GM19035 (cell line): ENCODE data around the gene LCE7A.

ENCODE experiments used
- ATAC-seq: cut with Tn5 transposase; IDR thresholded peaks from one replicate; pipeline ENCODE4 v1.9.1; 2021; ENCODE audit not compliant: unreplicated experiment

The LCE7A gene

GRCh38 chr1:152879559-152880198 lies 19.9 kb downstream of the LCE7A start:
- ATAC-seq, result no peak

DNA sequence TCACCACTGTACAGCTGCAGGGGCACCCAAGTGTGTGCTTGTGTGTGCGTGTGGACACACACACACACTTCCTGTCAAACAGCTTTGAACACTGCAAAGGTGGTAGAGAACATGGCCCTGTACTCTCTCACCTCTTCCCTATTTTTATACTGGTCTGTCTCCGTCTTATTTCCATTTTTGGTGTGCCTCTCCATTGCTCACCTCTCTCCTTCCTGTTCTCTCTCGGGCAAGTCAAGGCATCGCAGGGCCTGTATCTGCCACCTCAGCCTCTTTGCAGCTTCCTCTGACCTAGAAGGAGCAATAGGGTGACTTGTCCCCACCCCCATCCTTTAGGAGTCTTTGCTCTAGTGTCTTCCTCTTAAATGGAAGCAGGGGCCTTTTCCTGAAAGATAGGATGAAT lies 20.5 kb downstream of the LCE7A start:
- ATAC-seq, result no peak

DNA sequence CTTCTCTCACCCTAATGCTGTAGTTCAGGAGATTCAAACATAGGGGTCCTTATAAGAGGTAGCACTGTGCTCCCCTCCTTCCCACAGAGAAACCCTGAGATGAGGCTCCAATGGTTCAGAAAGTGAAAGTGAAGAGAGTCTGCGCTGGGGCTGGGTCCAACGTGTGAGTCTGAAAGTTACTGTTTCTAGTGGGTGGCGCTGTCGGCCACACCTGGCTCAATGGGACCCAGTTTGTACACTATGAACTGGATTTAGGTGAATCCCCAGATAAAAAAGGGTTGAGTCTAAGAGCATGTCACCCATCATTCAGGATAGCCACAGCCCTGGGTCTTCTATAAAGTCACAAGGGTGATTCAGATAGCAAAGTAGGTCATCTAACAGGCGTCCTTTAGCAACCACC lies 21.1 kb downstream of the LCE7A start:
- peak; percentile 67 for ATAC-seq

- ATAC-seq, result no peak
Observed at GRCh38 chr1:152884085-152884484, 24.3 kb downstream of the LCE7A start.

GRCh38 chr1:152884506-152884905 lies 24.7 kb downstream of the LCE7A start:
- no peak for ATAC-seq

DNA sequence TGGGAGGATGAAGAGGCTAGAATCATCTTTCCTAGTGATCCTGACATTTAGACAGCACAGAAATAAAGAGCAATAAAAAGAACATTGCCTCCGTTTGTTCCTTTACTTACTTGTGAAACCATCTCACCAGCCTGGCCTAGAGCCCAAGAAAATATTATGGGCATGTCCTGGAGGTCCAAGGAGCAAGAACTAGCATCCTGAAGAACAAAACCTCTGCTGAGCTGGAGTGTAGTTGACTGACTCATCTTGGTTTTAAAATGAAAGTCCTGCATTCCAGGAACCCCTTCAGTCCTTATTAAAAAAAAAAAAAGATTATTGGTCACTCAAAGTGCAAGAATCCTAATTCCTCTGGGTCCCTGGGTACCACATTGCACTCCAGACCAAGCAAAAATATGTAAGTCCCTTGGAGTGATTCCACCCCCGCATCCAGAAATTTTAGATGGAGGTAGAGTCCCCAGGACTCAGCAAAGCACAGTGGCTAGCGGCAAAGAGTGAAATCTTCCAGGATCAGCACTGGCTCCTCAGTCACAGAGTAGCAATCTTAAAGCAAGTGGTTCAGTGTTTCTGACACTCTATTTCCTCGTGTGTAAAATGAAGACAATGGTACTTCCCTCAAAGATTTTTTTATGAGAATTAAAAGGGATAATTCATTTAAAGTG lies 25.3 kb downstream of the LCE7A start:
- ATAC-seq, result no peak

DNA sequence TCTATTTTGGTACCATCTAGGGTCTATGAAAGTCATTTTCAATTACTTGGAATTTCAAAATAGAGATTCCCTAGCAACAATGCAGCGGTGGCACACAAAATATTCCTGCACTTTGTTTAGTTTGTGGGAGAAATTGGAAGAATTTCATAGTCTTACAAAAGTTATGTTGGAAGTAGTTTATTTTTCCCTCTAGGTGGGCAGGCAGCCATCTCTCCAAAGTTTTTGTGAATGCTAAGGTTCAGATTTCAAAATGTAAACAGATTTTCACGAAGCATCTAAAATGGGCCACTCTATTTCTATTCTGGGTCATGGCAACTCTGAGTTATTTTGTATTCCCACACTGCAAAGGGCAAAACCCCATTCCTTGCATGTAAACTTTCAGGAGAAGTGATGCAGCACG lies 26.3 kb downstream of the LCE7A start:
- no peak for ATAC-seq

- ATAC-seq, result no peak
Observed at GRCh38 chr1:152886758-152887409, 27.1 kb downstream of the LCE7A start.

DNA sequence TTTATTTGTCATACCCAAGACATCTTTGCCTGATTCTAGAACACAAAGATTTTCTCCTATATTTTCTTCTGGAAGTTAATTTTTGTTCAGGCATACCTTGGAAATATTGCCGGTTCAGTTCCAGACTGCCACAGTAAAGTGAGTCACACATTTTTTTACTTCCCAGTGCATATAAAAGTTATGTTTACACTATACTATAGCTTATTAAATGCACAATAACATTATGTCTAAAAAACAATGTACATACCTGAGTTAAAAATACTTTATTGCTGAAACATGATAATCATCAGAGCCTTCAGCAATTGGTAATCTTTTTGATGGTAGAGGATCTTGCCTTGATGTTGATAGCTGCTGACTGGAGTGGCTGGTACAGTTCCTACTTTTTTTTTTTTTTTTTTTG lies 28.3 kb downstream of the LCE7A start:
- no peak for ATAC-seq

DNA sequence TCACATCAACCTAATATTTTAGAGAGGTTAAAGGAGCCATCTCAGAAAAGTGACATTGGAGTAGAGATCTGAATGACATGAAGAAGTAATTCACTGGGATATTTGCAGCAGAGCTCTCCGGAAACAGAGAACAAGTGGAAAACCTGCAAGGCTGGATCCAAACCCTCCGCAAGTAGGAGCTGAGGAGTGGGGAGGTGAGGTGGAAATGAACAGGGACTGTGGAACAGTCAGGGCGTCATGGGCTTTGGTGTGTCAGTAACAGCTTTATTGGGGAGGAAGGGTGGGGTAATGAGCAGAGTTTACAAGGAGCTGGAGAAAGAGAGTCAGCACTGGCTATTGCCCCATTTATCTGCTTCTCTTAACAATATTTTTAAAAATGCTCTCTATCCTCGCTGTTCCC lies 39.2 kb downstream of the LCE7A start:
- no peak for ATAC-seq

DNA sequence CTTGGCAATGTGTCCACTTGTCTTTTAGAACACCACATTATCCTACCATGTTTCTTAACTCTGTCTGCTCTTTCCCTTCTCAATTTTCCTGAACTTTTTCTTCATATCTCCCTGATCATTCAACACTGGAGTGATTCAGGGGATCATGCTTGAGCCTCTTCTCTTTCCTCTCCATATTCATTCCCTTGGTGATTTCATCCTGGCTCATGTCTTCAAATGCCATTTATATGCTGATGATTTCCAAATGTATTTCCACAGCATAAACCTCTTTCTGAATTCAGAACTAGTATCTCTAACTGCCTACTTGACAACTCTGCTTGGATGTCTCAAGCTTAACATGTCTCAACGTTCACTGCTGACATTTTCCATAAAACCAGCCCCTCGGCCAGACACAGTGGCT lies 40.1 kb downstream of the LCE7A start:
- ATAC-seq, result no peak

DNA sequence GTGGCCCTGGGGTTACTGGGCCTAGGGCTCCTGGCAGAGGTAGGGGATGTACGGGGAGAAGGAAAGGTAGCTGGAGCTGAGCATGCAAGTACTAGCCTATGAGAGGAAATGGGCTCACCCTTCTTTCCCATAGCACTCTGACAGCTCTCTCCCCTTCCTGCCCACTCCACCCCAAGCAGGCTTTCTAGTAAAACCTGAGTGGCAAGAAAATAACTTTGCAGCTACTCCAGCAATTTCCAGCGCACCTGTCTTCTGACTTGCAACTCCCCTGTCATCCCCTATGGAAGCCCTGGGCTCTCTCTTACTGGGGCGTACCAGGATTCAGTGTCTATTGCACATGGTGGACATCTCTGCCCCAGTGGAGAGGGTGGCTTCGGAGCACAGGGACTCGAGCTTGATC lies 41.8 kb downstream of the LCE7A start:
- ATAC-seq, result no peak

- no peak for ATAC-seq
Observed at GRCh38 chr1:152902636-152903035, 42.8 kb downstream of the LCE7A start.

GRCh38 chr1:152904688-152905440 lies 45.1 kb downstream of the LCE7A start:
- no peak for ATAC-seq

DNA sequence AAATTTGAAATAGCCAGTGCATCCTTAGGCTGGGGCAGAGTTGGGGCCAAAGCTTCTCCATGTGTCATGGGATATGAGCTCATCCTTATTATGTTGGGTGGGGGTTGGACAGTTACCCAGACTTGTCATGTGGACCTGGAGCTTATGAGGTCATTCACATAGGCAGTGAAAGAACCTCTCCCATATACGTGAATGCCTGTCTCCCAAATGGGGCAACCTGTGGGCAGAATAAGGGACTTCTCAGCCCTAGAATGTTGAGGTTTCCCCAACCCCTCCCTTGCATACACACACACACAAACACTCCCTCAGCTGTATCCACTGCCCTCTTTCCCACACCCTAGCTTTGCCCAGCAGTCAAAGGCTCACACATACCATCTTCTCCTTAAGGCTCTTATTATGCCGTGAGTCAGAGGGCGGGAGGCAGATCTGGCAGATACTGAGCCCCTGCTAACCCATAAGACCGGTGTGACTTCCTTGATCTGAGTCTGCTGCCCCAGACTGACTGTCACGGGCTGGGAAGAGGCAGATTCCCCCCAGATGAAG lies 46.3 kb downstream of the LCE7A start:
- no peak for ATAC-seq

GRCh38 chr1:152907686-152908601 lies 48.1 kb downstream of the LCE7A start, which contains the start of gene IVL:
TSS of gene IVL (plus strand) at chr1:152908546. CDS start at chr1:152909798, 1,252 bp downstream.
- no peak for ATAC-seq

GRCh38 chr1:152909206-152909605 lies 49.4 kb downstream of the LCE7A start:
- ATAC-seq, result no peak
